GM18867 (cell line): ENCODE results near the gene SUMO3.

Experiments
- ATAC-seq: cut with Tn5 transposase; IDR thresholded peaks from one replicate; pipeline ENCODE4 v1.9.1; 2021; ENCODE audit warnings: mild to moderate bottlenecking, moderate library complexity; ENCODE audit not compliant: unreplicated experiment

The SUMO3 gene

DNA sequence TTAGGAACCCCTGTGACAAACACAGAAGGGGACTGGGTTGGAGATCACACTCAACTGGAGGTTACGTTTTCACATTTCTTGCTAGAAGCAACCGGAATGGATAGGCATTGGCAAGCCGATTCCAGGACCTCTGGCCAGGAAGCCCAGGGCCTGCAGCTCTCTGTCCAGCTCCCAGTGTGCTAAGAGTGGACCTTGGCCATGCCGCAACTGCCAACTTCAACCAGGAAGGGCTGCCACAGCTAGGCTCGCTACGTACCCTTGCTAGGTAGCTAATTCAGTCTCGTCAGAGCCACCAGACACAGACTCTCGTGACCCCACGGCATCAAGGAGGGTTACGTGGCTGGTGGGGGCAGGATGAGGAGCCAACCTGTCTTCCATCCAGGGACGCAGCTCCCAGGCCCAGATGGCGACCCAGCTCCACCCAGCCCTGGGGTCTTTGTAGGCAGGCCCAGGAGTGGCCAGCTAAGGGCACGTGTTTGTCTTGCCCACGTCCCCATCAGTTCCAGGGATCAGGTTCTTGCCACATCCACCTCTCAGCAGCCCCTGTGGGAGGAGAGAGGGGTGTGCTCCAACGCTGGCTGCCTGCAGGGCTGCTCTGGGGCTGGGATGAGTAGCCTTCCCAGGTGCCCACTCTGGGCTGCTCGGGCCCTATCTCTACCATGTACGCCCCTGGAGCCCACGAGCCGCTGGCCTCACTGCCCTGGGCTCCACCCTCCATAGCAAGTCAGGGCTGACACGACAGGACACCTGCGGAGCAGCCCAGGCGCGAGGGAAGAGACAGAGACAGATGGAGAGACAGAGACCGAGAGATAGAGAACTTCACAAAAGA, 55.4 kb downstream of the SUMO3 start:
- no peak for ATAC-seq

GRCh38 chr21:44761747-44762208, 56.1 kb downstream of the SUMO3 start:
- no peak for ATAC-seq

- ATAC-seq = no peak
Observed at GRCh38 chr21:44761011-44761729, 56.7 kb downstream of the SUMO3 start.

DNA sequence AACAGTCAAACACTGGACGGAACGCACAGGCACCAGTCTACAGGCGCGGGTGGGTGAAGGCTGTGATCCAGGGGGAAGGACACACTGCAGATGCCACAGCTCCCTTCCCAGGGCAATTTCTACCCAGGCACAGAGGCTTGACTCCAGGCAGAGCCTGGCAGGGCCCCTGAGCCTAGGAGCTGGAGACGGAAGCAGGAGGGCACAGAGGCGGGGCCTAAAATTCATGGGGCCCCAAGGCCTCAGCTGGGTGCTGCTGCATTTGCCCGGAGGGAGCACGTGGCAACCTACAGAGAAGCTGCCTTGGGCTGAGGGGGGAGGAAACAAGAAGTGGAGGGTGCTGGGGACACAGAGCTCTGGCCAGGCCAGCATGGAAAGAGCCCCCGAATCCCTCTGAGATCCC, 57.5 kb downstream of the SUMO3 start:
- ATAC-seq = no peak

- ATAC-seq = no peak
Observed at GRCh38 chr21:44759628-44760285, 58.1 kb downstream of the SUMO3 start.

GRCh38 chr21:44758781-44759627, 58.9 kb downstream of the SUMO3 start:
- ATAC-seq = no peak

DNA sequence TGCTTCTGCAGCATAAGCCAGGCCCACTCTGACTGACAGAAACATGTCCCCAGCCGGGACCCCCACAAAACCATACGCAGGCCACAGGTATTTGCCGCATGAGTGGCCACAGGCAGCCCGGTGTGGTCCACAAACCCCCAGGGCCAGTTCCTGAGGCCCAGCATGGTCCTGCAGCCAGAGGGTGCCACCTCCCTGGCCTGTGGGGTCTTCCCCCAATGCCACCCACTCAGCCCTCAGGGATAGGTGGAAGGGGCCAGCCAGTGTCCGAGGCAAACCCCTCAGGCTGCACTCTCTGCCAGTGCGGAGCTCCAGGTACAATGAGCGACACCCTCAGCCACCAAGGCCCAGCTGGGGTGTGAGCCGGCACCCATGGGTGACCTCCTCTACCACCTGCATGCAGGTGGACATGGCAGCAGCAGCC, 59.7 kb downstream of the SUMO3 start:
- no peak for ATAC-seq

DNA sequence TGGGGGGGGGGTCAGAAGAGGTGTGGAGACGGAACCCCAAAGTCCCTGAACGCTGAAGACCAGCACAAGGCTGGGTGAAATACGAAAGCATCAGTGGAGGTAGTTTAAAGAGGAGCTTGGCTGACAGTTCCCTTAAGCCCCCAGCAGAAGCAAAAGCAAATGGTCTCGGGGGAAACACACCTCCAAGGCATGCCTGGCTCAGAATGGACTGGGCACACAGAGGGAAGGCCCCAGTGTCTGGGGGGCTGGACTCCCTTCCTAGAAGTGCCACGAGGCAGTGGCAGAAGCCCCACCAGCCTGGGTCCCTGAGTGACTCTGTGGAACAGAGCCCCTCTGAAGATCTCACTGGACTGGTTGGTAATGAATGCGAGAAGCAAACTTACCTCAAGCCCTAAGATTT, 60.1 kb downstream of the SUMO3 start:
- no peak for ATAC-seq

DNA sequence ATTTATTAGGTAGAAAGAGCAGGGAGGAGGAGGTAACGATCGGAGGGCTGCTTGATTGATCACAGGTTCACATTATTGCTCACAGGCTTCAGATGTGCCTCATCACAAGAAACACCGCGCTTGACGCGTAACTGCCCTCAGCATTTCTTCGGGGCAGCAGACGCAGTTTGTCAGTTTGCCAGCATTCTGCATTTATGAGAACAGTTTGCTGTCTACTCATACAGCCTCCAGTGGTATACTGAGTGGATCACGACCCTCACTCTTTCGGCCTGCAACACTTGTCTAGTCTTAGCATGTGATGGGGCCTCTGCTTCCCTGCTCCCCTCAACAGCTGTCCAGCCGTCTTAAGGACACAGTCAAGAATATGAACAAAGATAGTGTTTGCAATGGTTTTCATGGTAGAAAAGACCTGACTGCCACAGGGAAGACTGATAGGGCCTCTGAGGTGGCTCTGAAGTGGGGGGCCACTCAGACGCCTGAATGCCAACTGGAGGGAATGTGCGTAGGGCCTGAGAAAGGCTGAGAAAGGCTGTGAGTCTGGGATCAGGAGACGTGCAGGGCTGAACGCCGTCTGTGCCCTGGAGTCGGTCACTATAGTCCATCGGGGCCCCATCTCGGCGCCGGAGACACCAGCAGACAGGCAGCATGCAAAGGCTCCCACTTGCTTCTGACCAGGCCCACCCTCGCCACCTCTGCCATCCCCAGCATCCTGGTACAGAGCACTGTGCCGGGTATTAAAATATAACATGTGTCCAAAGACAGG, 61.3 kb downstream of the SUMO3 start:
- ATAC-seq = no peak
